HG03558 (cell line): Measurements from ENCODE around the gene UCN.
"Not testable (repeated sequence)": the region's sequence is repeated elsewhere in the genome, so short reads cannot be mapped to it uniquely, and the experiment has no call there.

Source experiments
- ATAC-seq: cut with Tn5 transposase; IDR thresholded peaks from one replicate; pipeline ENCODE4 v1.9.1; 2021; ENCODE audit warnings: moderate number of reproducible peaks; ENCODE audit not compliant: unreplicated experiment; ENCODE audit errors: extremely low read depth

The UCN gene, protein sequence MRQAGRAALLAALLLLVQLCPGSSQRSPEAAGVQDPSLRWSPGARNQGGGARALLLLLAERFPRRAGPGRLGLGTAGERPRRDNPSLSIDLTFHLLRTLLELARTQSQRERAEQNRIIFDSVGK

DNA sequence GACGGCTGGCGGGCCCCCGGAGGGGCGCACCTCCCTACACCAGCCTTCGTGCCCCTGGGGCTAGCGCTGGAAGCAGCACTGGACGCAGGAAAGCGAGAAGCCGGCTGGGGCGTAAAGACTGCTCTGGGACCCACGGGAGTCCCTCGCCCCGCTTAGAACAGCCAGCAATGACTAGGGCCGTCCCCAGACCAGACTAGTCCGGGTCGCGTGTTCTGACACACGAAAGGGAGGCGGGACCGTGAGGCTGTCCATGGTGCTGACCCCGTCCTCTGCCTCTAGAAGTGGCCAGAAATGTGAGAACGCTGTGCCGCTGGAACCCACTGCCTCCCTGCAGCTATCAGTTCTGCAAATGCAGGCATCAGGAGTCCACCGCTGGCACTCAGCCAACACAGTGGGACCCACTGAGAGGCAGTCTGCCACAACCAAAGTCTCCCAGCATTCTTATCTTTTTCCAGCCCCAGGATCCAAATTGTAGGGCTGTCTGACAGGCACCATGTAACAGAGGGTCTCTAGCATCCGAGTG lies at the start of gene UCN:
Gene UCN, minus strand, starts transcription at position 87 of the 523 bp plus-strand sequence. CDS start 550 bp downstream, outside the sequence.
- no peak for ATAC-seq

DNA sequence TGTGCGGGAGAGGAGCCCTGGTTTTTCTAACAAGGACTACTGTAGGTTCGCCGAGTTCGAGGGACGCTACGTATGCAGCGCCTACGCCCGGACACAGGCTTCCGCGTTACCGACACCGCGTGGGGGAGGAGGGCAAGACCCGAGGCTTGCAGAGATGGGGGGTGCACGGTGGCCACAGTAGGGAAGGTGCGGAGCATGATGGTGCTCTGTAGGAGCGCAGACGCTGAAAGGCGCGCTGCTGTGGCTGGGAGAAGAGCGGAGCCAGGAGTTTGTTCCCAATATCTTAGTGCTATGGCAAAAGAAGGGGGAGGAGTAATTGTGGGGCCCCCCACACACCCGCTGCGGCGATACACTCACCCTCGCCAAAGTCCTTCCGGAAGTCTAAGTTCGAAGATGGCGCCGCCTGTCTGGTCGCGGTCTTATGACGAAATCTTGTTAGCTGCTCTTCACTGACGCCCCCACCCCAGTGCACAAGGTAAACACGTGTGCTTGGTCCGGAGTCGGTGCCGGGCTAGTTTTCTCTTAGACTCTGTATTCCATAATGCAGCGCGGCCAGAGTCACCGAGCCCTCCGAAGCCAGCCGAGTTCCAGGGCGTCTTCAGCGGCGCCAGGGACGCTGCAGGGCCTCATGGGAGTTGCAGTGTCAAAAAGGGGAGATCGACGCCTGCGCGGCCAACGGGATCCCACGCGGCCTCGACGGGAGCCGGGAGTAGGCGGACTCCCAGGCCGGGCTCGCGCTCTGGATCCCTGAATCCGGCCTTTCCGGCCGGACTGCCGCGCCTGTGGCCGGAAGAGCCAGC lies 48.3 kb upstream of the UCN start, which contains the start of gene GTF3C2:
Gene GTF3C2, minus strand, starts transcription at position 383 of the 800 bp plus-strand sequence. CDS start 13,210 bp downstream, outside the sequence.
- ATAC-seq: peak; percentile 57

DNA sequence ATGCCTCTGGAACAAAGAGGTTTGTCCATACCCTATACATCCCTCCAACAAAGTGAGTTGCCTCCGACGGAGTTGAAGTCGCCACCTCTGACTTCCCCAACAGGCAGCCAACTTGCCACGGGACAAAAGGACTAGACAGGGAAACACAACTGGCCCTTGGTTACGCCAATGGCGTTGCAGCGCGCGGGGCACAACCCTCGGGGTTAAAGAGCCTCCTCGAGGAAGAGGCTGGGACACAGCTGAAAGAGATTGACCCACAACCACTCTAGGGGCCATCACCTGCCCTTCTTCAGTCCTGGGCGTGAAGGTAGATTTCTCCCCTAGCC lies 47.8 kb upstream of the UCN start:
- ATAC-seq: peak; percentile 8

DNA sequence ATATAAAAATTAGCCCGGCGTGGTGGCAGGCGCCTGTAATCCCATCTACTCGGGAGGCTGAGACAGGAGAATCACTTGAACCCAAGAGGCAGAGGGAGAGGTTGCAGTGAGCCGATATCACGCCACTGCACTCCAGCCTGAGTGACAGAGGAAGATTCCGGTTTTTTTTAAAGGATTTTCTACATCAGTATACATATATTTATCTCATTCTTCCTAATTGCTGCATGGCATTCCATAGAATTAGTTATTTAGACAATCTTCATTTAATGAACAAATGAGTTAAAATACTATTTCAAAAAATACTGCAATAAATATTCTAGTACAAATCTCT lies 46.3 kb upstream of the UCN start:
- ATAC-seq: no peak

DNA sequence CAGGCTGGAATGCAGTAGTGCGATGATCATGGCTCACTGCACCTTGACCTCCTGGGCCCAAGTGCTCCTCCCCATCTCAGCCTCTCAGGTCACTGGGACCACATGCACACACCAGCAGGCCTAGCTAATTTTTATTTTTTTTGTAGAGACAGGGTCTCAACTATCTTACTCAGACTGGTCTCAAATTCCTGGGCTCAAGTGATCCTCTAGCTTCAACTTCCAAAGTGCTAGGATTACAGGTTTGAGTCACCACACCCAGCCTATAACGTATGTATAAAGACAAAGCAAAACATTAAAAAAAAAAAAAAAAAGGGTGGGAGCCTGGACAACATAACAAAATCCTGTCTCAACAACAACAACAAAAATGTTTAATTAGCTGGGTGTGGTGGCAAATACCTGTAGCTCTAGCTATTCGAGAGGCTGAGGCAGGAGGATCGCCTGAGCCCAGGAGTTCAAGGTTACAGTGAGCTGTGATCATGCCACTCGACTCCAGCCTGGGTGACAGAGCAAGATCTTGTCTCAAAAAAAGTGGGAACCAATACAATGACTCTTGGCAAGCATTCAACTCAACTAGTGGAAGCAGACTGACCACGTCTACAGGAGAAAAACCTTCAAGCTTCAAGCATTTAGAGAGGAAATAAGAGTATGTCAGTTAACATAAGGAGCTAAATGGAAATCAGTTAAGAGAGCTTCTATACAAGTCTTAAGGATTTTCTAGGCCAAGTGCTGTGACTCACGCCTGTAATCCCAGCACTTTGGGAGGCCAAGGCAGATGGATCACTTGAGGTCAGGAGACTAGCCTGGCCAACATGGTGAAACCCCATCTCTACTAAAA lies 45.7 kb upstream of the UCN start:
- no peak for ATAC-seq

DNA sequence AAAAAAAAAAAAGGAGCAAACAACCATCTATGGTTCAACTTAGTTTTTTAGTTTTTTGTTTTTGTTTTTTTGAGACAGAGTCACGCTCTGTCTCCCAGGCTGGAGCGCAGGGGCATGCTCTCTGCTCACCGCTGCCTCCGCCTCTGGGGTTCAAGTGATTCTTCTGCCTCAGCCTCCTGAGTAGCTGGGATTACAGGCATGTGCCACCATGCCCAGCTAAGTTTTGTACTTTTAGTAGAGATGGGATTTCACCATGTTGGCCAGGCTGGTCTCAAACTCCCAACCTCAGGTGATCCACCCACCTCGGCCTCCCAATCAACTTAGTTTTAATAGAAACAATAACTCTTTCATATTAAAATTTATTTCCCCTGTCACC lies 45.1 kb upstream of the UCN start:
- ATAC-seq: not testable (repeated sequence)

DNA sequence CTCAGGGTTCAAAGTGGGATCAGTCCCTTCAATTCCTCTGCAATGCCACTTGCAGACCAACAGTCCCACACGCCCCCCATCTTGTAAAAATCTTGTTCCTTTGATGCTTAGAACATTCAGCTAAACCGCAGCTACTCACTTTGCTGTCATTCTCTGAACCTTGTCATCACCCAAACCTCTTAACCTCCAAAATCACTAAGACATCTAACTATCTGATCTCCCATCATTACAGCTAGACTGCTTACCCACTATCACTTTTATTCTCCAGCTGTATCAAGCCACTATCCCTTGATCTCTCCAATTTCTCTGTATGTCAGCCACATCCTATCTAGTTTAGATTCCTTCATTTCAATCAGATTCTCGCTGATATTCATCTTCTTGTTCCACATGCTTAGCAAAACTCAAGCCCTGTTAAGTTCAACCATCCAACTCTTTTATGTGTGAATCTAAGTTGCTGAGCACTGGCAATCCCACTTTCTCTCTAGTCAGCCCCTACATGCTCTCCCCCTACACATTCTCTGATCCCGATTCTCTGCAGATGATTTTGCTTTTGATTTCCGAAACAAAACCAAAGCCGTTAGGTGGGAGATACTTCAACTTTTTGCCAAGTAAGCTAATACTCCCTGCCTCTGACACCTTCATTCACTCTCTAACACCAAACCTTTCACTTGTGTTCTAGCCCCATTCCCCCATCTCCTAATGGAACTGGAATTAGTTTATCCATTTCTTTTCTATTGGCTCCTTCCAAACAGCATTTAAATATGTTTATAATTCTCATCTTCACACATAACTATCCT lies 43.8 kb upstream of the UCN start:
- ATAC-seq: no peak

DNA sequence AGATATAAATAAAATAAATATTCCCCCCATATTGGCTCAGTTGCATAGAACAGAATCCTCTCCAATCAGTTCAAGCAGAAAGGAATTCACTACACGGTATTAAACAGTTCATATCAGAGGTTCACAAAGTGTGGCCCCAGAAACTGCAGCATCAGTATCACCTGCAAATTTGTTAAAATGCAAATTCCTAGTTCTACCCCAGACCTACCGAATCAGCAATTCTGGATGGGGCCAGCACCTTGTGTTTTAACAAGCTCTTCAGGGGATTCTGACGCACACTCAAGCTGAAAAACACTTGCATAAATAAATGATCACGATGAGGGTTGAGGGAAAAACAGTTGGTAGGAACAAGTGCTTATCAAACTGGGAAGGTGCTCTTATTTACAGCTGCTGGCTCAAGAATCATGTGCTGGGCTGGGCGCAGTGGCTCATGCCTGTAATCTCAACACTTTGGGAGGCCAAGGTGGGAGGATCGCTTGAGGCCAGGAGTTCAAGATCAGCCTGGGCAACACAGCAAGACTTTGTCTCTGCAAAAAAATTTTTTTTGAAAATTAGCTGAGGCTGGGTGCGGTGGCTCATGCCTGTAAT lies 42.0 kb upstream of the UCN start:
- ATAC-seq: no peak

DNA sequence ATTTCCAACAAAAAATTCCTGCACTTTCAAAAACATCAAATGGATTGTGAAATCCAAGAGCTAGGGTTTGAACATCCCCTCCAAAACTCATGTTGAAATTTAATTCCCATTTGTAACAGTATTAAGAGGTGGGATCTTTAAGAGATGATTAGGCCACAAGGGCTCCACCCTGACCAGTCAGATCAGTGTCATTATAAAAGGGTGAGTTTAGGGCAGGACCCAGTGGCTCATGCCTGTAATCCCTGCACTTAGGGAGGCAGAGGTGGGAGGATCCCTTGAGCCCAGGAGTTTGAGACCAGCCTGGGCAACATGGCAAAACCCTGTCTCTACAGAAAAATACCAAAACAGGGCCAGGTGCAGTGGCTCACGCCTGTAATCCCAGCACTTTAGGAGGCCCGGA lies 39.4 kb upstream of the UCN start:
- no peak for ATAC-seq

DNA sequence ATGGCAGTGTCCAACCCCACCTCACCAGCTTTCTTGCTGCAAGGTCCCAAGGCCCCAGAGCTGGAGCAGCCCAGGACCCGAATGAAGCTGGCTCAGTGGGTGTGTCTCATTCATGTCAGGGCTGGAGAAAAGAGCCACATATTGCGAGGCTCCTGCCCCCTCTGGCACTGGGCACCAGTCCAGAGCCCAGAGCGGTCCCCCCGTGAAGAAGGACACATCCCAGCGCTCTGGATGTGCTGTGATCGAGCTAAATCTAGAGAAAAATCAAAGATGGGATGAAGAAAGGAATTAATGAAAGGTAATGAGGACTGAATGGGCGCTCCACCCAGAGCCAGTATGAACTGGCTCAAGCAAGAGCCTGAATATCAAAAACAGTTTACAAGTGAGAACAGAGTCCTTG lies 27.9 kb upstream of the UCN start:
- ATAC-seq: no peak

DNA sequence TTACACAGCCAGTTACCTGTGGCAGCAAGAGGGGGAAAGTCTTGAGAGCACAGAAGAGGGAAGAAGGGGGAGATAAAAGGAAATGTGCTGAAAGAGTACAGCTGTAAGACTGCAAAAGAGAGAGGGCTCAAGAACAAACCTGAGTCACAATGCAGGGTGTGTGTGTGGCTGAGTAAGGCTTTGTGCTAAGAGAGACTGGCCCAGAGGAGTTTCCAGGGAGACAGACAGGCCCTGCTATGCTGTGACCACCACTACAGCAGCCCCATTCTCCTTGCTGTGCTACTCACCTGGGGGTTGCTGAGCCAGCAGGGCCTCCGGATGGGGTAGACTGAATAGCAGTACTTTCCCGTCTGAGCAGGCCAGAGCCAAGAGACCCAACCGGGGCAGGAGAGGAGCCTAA lies 27.1 kb upstream of the UCN start:
- ATAC-seq: no peak

DNA sequence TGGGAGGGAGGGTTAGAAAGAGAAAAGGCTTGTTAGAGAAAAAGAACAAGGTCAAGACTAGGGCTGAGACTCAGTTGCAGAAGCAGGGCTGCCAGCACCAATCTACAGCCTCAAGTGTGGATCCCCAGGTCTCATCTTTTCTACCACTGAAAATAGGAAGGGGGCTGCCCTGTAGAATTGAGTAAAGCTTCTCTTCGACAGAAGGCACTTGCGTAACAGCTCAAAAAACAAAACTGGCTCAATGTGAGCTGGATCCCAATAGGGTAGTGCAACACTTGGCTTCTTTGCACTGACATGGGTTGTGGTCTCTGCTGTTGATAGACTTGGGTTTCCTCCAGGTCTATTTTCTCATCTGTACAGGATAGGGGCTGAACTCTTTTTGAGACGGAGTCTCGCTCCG lies 16.5 kb upstream of the UCN start:
- ATAC-seq: no peak

DNA sequence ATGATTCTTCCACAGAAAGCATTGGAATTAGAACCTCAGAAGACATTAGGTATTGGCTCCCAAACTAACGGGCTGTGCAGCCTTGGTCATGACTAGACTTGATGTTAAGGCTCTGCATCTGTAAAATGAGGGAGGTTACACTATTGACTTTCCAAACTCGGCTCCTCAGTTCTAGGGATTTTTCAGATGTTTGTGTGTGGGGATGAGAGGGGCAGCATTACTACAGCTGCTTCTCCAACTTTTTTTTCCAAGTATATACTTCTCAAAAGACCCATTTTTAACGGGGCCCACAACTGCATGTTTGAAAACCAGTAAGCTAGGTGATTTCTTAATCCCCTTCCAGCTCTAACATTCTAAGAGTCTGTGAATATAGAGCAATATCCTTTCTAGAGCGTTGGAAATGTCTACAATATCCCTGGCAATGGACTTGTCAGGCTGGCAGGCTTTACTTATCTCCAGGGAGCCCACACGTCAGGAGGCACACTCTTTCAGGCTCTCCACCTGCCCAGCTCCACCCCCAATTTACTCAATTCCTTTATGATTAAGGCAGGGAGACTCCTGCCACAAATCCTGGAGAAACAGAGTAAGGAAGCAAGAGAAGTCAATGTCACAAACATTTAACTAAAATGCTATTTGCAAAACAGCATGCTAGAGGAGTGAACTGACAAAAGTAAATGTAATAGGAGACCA lies 15.5 kb upstream of the UCN start:
- ATAC-seq: no peak

DNA sequence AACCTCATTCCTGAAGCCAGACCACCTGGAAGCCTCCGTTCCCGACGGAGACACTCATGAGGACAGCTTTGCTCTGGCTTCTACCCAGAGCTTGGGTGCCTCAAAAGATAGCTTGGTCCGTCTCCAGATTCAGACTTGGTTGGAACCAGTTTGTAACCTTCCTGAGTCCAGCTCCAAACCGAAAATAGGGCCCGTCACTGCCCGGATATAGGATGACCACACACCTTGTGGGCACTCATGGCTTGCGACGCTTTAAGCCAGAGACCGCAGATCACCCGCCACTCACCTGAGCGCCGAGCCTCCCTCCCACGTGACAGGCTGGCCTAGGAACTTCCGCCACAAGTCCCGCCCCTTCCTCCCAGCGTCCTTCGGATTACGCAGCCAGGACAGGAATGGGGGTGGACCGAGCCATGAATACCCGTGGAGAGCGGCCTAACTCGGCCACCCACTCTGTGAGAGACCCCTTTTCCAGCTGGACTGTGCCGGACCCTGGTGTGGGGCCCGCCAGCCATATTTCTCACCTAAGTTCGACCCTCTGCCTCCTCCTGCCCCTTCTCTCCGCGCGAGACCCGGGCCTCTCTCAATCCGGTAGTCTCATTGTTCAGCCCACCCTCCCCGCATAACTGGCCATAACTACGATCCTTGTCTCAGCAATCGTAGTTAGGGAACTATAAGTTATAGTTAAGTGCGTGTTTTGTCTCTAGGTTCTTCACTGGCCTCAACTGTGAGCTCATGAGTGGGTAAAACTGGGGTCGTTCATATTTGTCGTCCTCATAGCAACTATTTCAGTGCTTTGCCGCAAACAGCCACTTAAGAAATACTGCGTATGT lies 14.7 kb upstream of the UCN start, which contains the start of gene MPV17:
Gene MPV17, minus strand, starts transcription at position 332 of the 830 bp plus-strand sequence. CDS start 580 bp downstream, outside the sequence.
- peak; percentile 61 for ATAC-seq

DNA sequence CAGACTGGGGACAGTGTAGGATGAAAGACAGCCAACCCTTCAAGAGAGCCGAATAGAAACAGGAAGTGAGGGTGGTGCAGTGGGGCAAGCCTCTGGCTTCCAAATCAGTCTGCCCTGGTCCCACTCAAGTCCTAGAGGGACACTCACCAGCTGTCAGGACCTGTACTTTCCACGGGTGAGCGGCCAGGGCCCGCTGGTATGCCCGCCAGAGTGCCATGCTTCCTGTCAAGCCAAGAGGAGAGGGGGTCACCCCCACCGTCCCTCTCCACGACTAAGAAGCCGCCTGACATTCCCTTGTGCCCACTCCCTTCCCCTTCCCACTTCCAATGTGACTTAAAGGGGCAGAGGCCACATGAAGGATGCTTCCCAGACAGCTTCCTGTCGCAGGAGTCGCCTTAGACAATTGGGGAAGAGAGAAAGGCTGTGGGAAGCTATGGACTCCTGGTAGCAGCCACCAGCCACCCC lies 14.1 kb upstream of the UCN start:
- no peak for ATAC-seq

DNA sequence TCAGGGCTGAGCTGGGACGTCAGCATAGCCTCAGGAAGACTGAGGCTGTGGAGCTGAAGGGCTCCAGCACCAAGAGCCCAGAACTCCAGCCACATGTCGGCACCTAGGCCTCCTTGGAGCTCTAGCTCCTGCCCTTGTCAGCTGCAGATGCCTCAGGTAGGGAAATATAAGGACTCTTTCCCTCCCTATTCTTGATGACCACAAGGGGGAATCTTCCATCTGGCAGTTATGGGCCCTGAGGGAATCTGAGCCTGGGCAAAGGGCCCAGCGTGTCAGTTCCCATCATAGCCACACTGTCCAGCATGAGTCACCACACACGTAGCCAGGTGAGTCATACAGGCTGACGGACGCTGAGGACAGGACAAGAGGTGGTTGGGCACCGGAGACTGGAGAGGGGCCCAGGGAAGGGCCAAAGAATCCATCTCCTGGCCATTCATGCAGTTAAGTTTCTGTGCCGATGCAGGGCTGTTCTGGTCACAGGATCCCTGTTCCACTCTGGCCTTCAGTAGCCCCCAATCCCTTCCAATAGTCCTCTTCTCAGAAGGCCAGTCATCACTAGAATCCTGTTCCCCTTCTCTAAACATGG lies 12.8 kb upstream of the UCN start:
- ATAC-seq: no peak

DNA sequence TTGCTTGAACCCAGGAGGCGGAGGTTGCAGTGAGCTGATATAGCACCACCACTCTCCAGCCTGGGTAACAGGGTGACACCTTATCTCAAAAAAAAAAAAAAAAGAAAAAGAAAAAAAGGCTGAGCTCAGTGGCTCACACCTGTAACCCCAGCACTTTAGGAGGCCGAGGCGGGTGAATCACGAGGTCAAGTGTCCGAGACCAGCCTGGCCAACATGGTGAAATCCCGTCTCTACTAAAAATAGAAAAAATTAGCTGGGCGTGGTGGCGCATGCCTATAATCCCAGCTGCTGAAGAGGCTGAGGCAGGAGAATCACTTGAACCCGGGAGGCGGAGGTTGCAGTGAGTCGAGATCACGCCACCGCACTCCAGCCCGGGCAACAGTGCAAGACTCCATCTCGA lies 11.6 kb upstream of the UCN start:
- not testable (repeated sequence) for ATAC-seq
